Esophagus muscularis mucosa (tissue), 4 donors: ENCODE measurements around the gene ZNF512. TPM values are rescaled to one million over a fixed set of nuclear protein-coding genes. Genes with fewer than 3 reads are reported as not detected.
"Not testable (repeated sequence)": the region's sequence is repeated elsewhere in the genome, so short reads cannot be mapped to it uniquely, and the experiment has no call there.

Source experiments
- DNase-seq: peaks from one replicate; pipeline ENCODE4 v3.0.0-alpha.2; 2017; ENCODE audit errors: extremely low spot score
- H3K27ac ChIP-seq, 4 donors: fragments of 200-600 bp; sonication (generic); replicated peaks in 1 of 4; 1 replicate in 3 of 4; 2 replicates in 1 of 4; pipeline ENCODE4 v1.5.1; 2016 to 2019; ENCODE audit warnings: mild to moderate bottlenecking in 1 of 4
- H3K27me3 ChIP-seq, 4 donors: fragments of 200-600 bp; sonication (generic); one replicate each; pipeline versions ENCODE4 v1.5.1 to v1.6.0; 2016 to 2019
- H3K36me3 ChIP-seq, 4 donors: fragments of 200-600 bp; sonication (generic); one replicate each; pipeline ENCODE4 v1.5.1; 2016 to 2019
- H3K4me1 ChIP-seq, 4 donors: fragments of 200-600 bp; sonication (generic); one replicate each; pipeline ENCODE4 v1.5.1; 2016 to 2019
- H3K4me3 ChIP-seq, 4 donors: fragments of 200-600 bp; sonication (generic); 1 replicate in 2 of 4; 2 replicates in 2 of 4; pipeline ENCODE4 v1.5.1; 2016 to 2019; ENCODE audit warnings: mild to moderate bottlenecking in 4 of 4, moderate library complexity in 1 of 4
- H3K9me3 ChIP-seq, 4 donors: fragments of 200-600 bp; sonication (generic); 1 replicate in 3 of 4; 2 replicates in 1 of 4; pipeline ENCODE4 v1.5.1; 2016 to 2019
- EP300 ChIP-seq: sonication (generic); formaldehyde crosslinking; IDR thresholded peaks from one replicate; pipeline ENCODE4 v1.6.1; 2017; ENCODE audit warnings: antibody characterized with exemption
- POLR2A ChIP-seq: fragments of 450-650 bp; IDR thresholded peaks from one replicate; pipeline ENCODE4 v1.6.1; 2017; ENCODE audit warnings: antibody characterized with exemption, moderate library complexity, mild to moderate bottlenecking, low read depth
- POLR2AphosphoS5 ChIP-seq, 2 donors: sonication (generic); formaldehyde crosslinking; IDR thresholded peaks; one replicate each; pipeline ENCODE4 v1.6.1; 2017; ENCODE audit warnings: antibody characterized with exemption in 2 of 2
- WGBS: methylation state at CpG from one replicate; pipeline ENCODE4 v1.1.5; 2018; 5-methylcytosine and 5-hydroxymethylcytosine counted together
- intact Hi-C: fragments of 100-400 bp; cut with DNase I; formaldehyde crosslinking; loops from one replicate; pipeline ENCODE4 v1.15.1; 2023
- total RNA-seq, 4 donors: library from RNA; depleted of rRNA; stranded (reverse); fragments of >200 nt; gene quantifications; one replicate each; pipeline versions ENCODE4 v1.1.0 to v1.2.1, GENCODE V29; 2016
- TF ChIP-seq, protein P1 (sequence below), 3 experiments: fragments of 200-600 bp in 2 of 3; fragments of 450-650 bp in 1 of 3; sonication (generic) in 2 of 3; IDR thresholded peaks; one replicate each; pipeline ENCODE4 v1.5.1; 2017 to 2019; ENCODE audit warnings: antibody characterized with exemption in 3 of 3, mild to moderate bottlenecking in 2 of 3, moderate library complexity in 1 of 3

ZNF512 gene
- total RNA-seq, 4 donors from 2014 or later: 29.5 to 39.3 (median 33.7) TPM

DNA sequence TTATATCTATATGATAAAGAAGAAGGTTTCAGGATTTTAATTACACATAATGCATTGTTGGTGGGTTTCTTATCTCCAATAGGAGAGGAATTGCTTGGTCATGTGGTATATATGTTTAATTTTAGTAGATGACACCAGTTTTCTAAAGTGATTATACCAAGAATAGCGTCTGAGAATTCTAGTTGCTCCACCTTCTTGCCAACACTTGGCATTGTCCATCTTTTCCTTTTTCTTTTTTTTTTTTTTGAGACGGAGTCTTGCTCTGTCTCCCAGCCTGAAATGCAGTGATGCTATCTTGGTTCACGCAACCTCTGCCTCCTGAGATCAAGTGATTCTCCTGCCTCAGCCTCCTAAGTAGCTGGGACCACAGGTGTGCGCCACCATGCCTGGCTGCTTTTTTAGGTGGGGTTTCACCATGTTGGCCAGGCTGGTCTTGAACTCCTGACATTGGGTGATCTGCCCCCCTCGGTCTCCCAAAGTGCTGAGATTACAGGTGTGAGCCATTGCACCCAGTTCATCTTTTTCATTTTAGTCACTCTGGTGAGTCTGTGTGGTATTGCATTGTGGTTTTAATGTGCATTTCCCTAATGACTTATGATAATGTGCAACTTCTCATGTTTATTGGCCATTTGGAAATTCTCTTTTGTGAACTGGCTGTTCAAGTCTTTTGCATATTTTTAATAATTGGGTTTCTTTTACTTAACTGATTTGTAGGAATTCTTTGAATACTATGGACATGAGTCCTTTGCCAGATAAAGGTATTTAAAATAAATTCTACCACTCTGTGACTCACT lies 37.3 kb upstream of the ZNF512 start:
- WGBS: 88% methylated on average over 5 of the region's 5 CpGs
- no peaks in the 10 kb centered on the region for H3K27me3 ChIP-seq
- no peaks in the 10 kb centered on the region for H3K4me1 ChIP-seq
- H3K4me3 ChIP-seq: no peak overlapping the region
- H3K36me3 ChIP-seq: no peaks in the 10 kb centered on the region
- intact Hi-C loops: no loop called here
- DNase-seq: no peak
- no peak overlapping the region for H3K27ac ChIP-seq
- TF ChIP-seq, protein P1, sequence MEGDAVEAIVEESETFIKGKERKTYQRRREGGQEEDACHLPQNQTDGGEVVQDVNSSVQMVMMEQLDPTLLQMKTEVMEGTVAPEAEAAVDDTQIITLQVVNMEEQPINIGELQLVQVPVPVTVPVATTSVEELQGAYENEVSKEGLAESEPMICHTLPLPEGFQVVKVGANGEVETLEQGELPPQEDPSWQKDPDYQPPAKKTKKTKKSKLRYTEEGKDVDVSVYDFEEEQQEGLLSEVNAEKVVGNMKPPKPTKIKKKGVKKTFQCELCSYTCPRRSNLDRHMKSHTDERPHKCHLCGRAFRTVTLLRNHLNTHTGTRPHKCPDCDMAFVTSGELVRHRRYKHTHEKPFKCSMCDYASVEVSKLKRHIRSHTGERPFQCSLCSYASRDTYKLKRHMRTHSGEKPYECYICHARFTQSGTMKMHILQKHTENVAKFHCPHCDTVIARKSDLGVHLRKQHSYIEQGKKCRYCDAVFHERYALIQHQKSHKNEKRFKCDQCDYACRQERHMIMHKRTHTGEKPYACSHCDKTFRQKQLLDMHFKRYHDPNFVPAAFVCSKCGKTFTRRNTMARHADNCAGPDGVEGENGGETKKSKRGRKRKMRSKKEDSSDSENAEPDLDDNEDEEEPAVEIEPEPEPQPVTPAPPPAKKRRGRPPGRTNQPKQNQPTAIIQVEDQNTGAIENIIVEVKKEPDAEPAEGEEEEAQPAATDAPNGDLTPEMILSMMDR (IDR thresholded peaks at IDR 0.05): no peak
- TF ChIP-seq EP300 (no peak), POLR2AphosphoS5 (IDR thresholded peaks at IDR 0.05) (no peak), POLR2A (no peak)
- no peaks in the 10 kb centered on the region for H3K9me3 ChIP-seq

DNA sequence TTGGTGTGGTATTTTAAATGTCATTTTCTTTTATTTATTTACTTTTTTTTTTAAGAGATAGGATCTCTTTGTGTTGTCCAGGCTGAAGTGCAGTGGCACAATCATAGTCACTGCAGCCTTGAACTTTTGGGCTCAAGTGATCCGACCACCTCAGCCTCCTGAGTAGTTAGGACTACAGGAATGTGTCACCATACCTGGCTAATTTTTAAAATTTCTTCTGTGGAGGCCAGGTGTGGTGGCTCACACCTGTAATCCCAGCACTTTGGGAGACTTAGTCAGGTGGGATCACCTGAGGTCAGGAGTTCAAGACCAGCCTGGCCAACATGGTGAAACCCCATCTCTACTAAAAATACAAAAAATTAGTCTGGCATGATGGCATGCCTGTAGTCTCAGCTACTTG lies 33.5 kb upstream of the ZNF512 start:
- no peak overlapping the region for H3K4me3 ChIP-seq
- H3K9me3 ChIP-seq: no peaks in the 10 kb centered on the region
- no peaks in the 10 kb centered on the region for H3K36me3 ChIP-seq
- DNase-seq: peak; percentile 45
- H3K4me1 ChIP-seq: no peaks in the 10 kb centered on the region
- WGBS: 83% methylated on average over 1 of the region's 1 CpG
- intact Hi-C loops: no loop called here
- H3K27me3 ChIP-seq: no peaks in the 10 kb centered on the region
- TF ChIP-seq EP300 (no peak), POLR2A (no peak), POLR2AphosphoS5 (IDR thresholded peaks at IDR 0.05) (no peak)
- TF ChIP-seq, protein P1 (IDR thresholded peaks at IDR 0.05): no peak
- no peak overlapping the region for H3K27ac ChIP-seq

DNA sequence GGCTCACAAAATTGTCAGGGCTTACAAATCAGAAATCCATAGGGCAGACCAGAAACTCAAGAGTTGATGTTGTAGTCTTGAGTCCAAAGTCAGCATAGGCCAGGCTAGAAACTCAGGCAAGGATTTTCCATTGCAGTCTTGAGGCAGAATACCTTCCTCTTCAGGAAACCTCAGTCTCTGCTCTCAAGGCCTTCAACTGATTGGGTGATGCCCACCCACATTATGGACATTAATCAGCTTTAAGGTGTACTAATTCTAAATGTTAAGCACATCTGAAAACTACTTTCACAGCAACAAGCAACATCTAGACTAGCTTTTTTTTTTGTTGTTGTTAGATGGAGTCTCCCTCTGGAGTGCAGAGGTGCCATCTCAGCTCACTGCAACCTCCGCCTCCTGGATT lies 31.3 kb upstream of the ZNF512 start:
- H3K36me3 ChIP-seq: no peaks in the 10 kb centered on the region
- DNase-seq: peak; percentile 14
- H3K27me3 ChIP-seq: peaks cover 0 to 8% (median 0%) of the 10 kb centered on the region in 4 donors
- H3K9me3 ChIP-seq: no peaks in the 10 kb centered on the region
- 100% methylated on average over 1 of the region's 1 CpG for WGBS
- no peaks in the 10 kb centered on the region for H3K4me1 ChIP-seq
- H3K27ac ChIP-seq: no peak overlapping the region
- intact Hi-C loops: no loop called here
- no peak for TF ChIP-seq EP300
- TF ChIP-seq POLR2A: no peak
- TF ChIP-seq, protein P1 (IDR thresholded peaks at IDR 0.05): no peak
- no peak for TF ChIP-seq POLR2AphosphoS5 (IDR thresholded peaks at IDR 0.05)
- no peak overlapping the region for H3K4me3 ChIP-seq

DNA sequence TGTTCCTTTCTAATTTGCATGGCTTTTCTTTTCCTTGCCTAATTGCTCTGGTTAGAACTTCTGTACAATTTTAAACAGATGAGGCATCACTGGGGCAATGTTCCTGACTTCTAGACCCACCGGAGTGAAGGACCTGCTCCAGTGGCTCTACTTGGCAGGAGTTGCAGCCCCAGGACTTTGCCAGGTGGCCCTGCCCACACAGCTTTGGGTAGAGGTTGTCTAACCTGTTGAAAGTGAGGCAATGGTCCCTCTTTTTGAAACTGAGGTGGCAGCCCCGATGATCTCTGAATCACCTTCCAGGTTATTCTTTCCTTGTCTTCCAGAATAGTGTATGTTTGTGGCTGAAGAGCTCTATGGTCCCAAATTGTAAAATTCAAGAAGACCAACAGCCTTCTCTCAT lies 29.9 kb upstream of the ZNF512 start:
- intact Hi-C loops: no loop called here

DNA sequence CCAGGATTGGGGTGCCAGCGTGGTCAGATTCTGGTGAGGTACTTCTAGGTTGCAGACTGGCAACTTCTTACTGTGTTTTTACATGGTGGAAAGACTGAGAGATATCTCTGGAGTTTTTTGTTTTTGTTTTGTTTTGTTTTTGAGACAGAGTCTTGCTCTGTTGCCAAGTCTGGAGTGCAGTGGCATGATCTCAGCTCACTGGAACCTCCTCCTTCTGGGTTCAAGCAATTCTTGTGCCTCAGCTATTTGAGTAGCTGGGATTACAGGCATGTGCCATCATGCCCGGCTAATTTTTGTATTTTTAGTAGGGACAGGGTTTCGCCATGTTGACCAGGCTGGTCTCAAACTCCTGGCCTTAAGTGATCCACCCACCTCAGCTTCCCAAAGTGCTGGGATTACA lies 28.4 kb upstream of the ZNF512 start:
- 81% methylated on average over 3 of the region's 3 CpGs for WGBS
- intact Hi-C loops, H3K27ac ChIP-seq, DNase-seq, H3K9me3 ChIP-seq, H3K4me1 ChIP-seq, H3K27me3 ChIP-seq, H3K36me3 ChIP-seq, H3K4me3 ChIP-seq: not testable (repeated sequence)

More for the DNA sequence above, 29.9 kb upstream of the ZNF512 start:
- H3K4me3 ChIP-seq: no peak overlapping the region
- H3K27me3 ChIP-seq: peaks cover 0 to 8% (median 0%) of the 10 kb centered on the region in 4 donors
- TF ChIP-seq EP300 (no peak), POLR2A (no peak), POLR2AphosphoS5 (IDR thresholded peaks at IDR 0.05) (no peak)
- TF ChIP-seq, protein P1 (IDR thresholded peaks at IDR 0.05): no peak
- H3K9me3 ChIP-seq: no peaks in the 10 kb centered on the region
- peak; percentile 62 for DNase-seq
- H3K36me3 ChIP-seq: no peaks in the 10 kb centered on the region
- H3K27ac ChIP-seq: no peak overlapping the region
- WGBS: 78% methylated on average over 2 of the region's 2 CpGs
- H3K4me1 ChIP-seq: no peaks in the 10 kb centered on the region
